GM19467 (cell line): ENCODE measurements around the gene ASAH2B.

Source experiments
- ATAC-seq: cut with Tn5 transposase; IDR thresholded peaks from one replicate; pipeline ENCODE4 v1.9.1; 2021; ENCODE audit warnings: mild to moderate bottlenecking, moderate library complexity; ENCODE audit not compliant: unreplicated experiment

Gene ASAH2B

DNA sequence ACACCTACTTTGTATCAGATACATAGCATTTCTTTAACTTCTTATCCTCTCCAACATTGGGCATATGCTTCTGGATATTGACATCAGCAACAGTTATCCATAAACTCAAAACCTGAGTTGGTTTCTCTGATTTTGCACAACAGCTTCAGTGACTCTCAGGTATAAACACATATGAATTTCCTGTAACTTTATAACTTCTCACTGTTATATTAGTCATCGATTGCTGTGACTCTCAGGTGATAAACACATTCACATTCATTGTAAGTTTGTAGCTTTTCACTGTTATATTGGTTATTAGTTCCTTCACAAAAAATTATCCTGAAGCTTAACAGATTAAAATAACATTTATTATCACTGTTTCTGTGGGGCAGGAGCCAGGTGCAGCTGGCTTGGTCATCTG lies 57.0 kb downstream of the ASAH2B start:
- ATAC-seq = no peak

DNA sequence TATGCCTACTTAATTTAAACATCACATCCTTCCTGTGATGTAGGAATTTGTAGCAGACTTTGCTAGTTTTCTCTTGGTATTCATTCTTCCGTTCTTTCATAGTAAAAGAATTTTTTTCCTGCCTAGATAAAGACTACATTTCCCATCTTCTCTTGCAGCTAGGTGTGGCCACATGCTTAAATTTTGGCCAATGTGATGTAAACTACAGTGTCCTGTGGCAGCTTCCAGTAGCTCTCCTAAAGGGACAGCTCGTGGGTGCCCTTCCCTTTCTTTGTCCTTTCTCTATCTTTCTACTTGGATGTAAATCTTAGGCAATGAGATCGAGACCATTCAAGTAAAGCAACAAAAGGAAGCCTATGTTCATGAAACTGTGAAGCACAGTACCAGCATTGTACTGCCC lies 58.6 kb downstream of the ASAH2B start:
- ATAC-seq = no peak

DNA sequence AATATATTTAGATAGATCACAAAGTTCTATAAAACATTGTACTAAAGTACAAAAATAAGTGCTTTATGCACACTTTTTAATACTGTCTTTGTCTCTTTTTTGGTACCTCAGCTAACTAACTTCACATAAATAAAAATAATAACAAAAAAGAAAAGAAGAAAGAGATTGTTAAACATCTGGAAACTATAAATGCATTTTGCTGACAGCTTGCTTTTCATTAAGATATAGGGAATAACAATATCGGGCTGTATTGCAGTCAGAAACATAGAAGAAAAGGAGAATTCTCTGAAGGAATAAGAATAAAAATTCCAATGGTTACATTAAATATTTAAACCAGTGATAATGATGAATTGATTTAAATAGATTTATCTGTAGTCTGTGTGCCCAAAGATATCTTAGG lies 59.9 kb downstream of the ASAH2B start:
- ATAC-seq = no peak

DNA sequence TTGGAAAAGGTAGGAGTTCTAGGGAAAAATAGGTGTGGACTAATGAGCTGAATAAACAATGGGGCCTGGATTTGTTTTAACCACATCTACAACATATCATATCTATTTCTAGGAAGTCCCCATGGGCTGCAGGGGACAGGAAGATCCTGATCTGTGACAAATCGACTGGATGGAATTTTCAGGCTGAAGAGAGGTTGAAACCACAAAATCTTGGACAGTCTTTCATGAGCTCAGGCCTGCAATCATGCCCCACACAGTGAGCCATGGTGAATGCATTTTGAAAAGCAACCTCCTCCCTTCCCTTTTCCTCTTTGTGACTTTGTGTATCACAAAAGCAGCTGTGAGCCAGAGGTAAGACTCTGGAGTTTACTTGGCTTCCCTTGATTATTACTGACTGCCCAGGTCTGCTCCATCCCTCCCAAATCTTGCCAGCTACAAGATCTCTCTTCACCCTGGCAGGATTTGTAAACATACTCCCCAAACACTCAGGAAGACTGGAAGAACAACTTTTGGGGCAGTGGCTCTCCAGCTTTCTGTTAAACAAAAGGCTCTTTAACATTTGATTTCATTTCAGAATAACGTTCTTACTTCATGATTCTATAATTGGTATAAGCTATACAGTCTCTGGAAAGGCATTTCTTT lies 66.4 kb downstream of the ASAH2B start:
- ATAC-seq = no peak

DNA sequence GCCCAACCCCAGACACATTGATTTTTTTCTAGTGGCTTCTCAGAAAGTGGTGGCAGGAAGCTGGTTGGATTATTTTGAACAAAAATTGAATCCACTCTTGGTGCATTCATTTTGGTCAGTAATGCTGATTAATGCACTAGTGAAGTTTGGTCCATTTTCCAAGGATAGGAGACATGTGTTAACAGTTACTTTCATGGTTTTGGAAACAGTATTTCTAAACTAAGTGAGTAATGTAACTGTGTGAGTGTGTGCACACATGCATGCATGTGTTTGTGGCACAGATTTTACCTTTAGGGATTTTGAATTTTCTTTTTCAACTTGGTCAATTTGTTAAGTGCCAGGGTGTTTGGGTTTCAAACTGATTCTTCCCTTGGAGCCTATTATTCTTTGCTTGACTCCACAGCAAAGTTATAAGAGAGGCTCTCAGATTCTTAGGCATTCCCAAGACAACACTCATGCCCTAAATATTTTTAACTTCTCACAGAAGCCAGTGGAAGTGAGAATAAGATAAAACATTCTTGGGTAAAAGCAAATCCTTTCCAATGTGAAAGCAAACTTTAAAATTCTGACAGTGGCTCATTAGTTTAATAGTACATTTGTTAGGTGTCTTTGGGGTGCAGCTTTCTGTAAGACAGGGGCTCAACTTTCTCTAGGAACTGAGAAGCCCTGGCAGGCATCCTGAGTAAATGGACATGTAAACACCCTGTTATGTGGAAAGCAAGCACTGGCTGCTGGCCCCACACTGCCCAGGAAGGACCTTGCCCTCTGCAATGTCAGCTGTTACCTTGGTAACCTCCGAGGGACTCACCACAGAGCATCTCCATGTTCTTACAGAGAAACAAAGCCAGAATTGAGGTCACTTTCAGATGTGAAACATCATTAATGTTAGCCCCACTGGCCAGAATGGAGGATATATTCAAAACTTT lies 68.4 kb downstream of the ASAH2B start:
- no peak for ATAC-seq
